PFSK-1 (cell line): ENCODE measurements around the gene WWC2.

Experiments
- POLR2AphosphoS5 ChIP-seq: IDR thresholded peaks from 2 replicates; pipeline ENCODE4 v1.6.1; 2012; ENCODE audit warnings: low read depth, mild to moderate bottlenecking, control low read depth, low read length, moderate library complexity
- SIN3A ChIP-seq: IDR thresholded peaks from 2 replicates; pipeline ENCODE4 v1.6.1; 2012; ENCODE audit warnings: mild to moderate bottlenecking, low read length, moderate library complexity, borderline replicate concordance; ENCODE audit not compliant: insufficient read depth
- TAF1 ChIP-seq: IDR thresholded peaks from 2 replicates; pipeline ENCODE4 v1.6.1; 2012; ENCODE audit warnings: low read length, control low read depth, borderline replicate concordance; ENCODE audit not compliant: insufficient read depth

DNA sequence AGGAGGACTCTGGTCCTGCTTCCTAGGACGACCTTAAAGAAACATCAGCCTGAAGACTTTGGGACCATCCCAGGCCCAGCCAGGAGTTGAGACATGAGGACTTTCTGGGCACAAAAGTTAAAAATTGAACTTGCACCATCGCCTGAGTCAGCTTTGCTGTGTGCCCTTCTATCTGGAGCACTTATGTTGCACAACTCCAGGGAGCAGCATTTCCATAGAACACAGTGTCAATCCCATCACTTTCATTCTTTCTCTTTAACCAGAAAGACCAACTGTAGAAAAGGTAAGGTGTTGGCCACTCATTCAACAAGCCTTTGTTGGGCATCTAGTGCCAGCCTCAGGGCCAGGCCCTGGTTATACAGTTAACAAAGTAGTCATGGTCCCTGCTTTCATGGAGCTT is 231.8 kb downstream of the WWC2 start:
- no peak for TF ChIP-seq SIN3A
- no peak for TF ChIP-seq POLR2AphosphoS5
- no peak for TF ChIP-seq TAF1
